HG03196 (cell line): ENCODE data around the gene GRIN1.

ENCODE experiments used
- ATAC-seq: cut with Tn5 transposase; IDR thresholded peaks from one replicate; pipeline ENCODE4 v1.9.1; 2021; ENCODE audit not compliant: unreplicated experiment

GRIN1 gene

DNA sequence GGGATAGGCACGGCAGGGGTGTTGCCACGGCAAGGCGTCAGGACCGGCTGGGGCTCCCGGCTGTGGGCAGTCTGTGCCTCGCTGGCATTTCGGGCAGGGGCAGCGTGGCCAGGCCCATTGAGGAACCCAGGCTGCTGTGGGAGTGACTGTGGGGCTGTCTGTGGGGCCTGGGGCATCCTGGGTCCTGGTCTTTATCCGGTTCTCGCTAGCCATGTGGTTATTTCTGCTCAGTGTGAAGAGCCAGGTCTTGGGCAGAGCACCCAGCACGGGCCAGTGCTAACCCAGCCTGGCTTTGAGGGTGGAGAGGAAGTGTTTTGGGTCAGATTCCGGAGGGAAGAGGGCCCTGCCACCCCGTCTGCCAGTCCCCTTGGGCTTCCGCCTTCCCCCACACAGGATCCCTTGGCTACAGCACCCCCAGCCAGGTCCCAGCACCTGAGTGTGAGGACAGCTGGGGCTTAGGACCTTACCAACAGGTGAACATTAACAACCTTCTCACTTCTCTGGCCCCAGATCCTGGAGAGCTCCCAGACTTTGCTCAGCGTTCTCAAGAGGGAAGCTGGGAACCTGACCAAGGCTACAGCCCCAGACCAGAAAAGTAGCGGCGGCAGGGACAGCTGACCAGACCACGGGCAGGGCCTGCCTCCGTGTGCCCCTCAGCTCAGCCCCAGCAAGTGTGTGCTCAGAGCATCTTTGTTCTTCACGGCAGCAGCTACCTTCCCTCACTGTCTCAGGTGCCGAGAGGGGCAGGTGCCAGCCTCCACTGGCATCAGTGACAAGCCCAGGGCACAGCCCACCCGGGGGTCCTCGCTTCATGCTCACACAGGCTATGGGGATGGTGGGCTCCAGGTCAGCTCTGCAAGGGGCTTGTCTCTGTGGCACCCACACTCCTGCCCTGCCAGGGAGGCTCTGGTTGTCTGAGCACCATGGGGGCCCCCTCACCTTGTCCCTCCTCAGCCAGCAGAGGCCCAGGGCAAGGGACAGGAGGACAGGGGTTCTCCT lies 50.6 kb downstream of the GRIN1 start:
- ATAC-seq = no peak

GRCh38 chr9:137190315-137190856 lies 51.4 kb downstream of the GRIN1 start:
- ATAC-seq = no peak

GRCh38 chr9:137191245-137191644 lies 52.3 kb downstream of the GRIN1 start:
- ATAC-seq = no peak

GRCh38 chr9:137191691-137192447 lies 52.9 kb downstream of the GRIN1 start:
- ATAC-seq = no peak

DNA sequence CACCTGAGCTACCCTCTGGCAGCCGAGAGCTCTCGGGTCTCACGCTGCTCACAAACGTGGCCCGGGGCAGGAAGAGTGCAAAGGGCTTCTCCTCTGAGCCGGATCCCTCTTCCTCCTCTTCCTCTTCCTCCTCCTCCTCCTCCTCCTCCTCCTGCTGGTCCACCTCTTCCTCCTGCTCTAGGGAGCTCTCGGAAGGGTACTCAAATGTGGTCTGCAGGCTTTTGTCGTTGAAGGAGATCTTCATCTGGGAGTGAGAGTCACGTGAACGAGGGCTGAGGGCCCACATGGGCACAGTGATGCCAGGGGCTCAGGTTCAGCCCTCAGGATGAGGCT lies 53.5 kb downstream of the GRIN1 start:
- ATAC-seq = no peak

GRCh38 chr9:137192859-137193258 lies 53.9 kb downstream of the GRIN1 start:
- ATAC-seq = no peak

DNA sequence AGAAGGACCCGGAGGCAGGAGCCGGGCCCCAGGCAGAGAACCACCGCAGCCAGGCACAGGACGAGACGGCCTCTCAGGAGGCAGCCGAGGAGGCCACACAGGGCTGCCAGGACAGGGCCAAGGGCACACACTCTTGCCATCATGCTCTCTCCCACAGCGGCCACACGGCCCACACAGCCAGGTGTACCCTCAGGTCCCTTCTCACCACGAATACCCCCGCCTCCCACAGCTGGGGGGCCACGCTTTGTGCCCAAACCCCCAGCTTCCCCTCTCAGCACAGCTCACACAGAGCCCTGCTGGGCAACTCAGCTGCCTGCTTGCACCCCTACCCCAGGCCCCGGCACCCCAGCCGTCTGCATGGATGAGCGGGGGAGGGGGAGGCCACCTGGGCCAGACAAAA lies 54.8 kb downstream of the GRIN1 start:
- ATAC-seq = no peak

DNA sequence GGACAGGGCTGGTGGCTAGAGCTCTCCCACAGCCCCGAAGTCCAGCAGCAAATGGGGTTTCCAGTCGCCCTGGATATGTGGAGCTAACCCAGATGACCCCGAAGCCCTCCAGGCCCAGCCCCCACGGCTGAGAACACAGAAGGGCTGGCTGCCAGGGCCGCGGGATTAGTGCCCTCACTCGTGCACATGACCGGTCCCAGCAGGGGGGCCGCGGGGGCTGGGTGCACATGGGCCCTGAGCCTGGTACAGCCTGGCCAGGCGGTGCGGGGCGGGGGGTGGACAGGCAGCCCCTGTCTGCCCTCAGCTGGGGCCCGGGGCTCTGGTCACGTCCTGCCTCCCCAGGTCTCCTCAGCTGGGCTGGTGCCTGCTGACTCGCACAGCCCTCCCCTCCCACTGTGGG lies 55.4 kb downstream of the GRIN1 start:
- ATAC-seq = no peak

DNA sequence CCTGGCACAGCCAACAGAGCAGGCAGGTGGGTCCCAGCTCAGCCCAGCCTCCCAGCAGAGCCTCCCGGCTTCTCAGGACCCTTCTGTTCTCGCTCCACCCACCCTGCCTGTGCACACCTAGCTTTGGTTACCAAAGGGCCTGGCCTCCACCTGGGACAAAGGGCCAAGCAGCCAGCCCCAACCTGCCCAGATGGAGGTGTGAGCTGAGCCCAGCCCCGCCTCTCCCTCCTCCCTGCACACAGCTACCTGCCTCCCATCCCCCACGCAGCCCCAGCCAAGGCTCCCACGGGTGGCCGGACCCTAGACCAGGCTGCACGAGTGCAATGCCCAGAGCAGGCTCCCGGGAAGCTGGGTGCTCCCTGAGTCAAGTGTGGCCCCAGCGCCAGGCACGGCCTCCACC lies 56.0 kb downstream of the GRIN1 start:
- no peak for ATAC-seq

DNA sequence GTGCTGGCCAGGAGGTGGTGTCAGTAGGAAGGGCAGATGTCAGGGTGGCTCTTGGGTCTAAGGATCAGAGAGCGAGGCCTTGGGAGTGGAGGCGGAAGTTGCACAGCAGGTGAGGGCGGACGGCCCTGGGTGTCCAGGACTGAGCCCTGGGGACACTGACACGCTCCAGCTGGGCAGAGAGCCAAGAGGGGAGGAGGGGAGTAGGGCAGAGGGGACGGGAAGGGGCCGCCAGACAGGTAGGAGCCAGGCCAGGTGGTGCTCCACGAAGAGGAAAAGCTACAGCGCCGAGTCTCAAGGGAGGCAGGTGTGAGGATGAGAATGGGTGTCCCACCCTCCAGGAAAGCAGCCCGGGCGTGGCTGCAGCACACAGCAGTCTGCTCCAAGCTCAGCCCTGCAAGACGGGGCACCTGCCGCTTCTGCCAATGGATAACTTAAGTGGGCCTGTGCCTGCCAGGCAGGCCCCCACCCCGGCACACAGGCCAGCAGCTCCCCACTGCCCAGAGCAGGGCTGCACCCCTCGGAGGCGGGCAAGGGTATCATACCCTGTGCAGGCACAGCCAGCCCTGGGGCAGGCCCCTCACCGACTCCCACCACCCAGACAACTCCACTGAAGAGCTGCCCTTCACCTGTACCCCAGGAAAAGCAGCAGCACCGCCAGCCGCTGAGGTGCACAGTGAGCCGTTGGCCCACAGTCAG lies 56.7 kb downstream of the GRIN1 start:
- no peak for ATAC-seq

- ATAC-seq = no peak
Observed at GRCh38 chr9:137198051-137198901, 59.3 kb downstream of the GRIN1 start.

DNA sequence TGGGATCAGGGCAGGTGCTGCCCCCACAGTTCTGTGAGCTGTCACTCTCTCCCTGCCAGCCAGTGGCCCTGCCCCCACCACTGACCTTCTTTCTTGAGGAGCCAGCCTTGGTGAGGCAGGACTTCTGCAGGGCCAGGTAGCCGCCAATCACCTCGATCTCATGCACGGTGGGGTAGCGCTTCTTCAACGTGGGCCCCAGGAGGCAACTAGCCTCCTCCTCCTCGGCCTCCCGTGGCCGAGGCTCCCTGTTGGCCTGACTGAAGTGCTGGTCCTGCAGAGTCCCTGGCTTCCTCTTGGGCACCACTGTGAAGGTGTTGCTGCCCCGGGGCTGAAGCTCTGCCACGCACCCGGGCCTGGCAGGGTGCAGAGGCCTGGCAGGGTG lies 59.9 kb downstream of the GRIN1 start:
- ATAC-seq = no peak

DNA sequence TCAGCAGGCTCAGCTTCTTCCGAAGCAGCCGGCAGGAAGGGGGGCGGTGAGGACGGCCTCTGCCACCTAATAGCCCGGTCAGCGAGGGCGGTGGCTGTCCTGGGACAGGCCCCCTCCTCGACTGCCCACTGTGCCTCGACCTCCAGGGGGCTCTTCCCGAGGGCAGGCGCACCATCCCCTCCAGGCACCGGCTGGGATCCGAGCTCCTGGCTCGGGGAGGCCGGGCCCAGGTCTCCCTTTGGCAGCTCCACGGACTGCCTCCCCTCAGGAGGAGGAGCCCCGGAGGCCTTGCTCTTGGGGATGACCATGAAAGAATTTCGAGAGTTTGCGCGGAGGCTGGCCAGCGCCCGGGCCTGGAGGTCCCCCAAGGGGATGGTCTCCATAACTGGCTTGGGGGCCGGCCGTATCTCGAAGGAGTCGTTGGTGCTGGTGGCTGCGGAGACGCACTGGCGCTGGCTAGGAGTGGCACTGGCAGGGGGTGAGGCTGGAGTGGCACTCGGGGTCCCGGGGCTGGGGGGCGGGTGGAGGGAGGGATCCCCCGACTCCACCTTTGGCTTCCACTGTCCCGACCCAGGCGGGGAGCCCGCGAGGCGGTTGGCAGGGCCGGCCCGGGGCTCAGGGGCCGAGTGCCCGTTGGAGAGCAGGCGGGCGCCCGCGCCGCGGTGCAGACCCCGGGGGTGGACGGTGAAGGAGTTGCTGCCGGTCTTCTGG lies 60.6 kb downstream of the GRIN1 start:
- no peak for ATAC-seq

GRCh38 chr9:137200311-137201204 lies 61.6 kb downstream of the GRIN1 start, which contains the start of gene TPRN:
TPRN (minus strand) TSS chr9:137200741; CDS start chr9:137200711, 30 bp downstream.
- ATAC-seq = peak; percentile 85

GRCh38 chr9:137201205-137201868 lies 62.4 kb downstream of the GRIN1 start:
- no peak for ATAC-seq

- no peak for ATAC-seq
Observed at GRCh38 chr9:137202966-137203365, 64.0 kb downstream of the GRIN1 start.

- no peak for ATAC-seq
Observed at GRCh38 chr9:137204731-137205125, 65.8 kb downstream of the GRIN1 start.
